Dermis microvascular lymphatic vessel endothelial cell (primary cell): ENCODE data around the gene SLC4A2. TPM values are rescaled to one million over a fixed set of nuclear protein-coding genes. Genes with fewer than 3 reads are reported as not detected.

Experiments used
- total RNA-seq: library from RNA; depleted of rRNA; stranded (reverse); fragments of >200 nt; gene quantifications from 2 replicates; pipeline ENCODE4 v1.2.1, GENCODE V29; 2014

The SLC4A2 gene
- total RNA-seq, 1 donor from 2014 or later, result 41.3 TPM

Other genes starting within 250 kb of the SLC4A2 start
- gene AOC1, start 207.1 kb upstream of the SLC4A2 start, total RNA-seq, result not detected in 2 replicates
- gene KCNH2, start 81.3 kb upstream of the SLC4A2 start, total RNA-seq, result 0.13 TPM in 1 of 2 replicates, not detected in the other
- 28.4 and 31.6 TPM in 2 replicates for gene NOS3, start 68.6 kb upstream of the SLC4A2 start, total RNA-seq
- under 0.01 and 0.13 TPM in 2 replicates for gene ATG9B, start 35.1 kb upstream of the SLC4A2 start, total RNA-seq
- gene ABCB8, start 31.1 kb upstream of the SLC4A2 start, total RNA-seq, result 13.9 and 14.0 TPM in 2 replicates
- under 0.01 and 0.13 TPM in 2 replicates for gene ASIC3, start 11.1 kb upstream of the SLC4A2 start, total RNA-seq
- gene CDK5, start 1.7 kb upstream of the SLC4A2 start, total RNA-seq, result 14.7 and 17.3 TPM in 2 replicates
- gene FASTK, start 21.2 kb downstream of the SLC4A2 start, total RNA-seq, result 43.9 and 49.3 TPM in 2 replicates
- gene TMUB1, start 23.9 kb downstream of the SLC4A2 start, total RNA-seq, result 14.8 and 16.7 TPM in 2 replicates
- gene AGAP3, start 26.9 kb downstream of the SLC4A2 start, total RNA-seq, result 43.8 and 69.4 TPM in 2 replicates
- not detected in 2 replicates for gene GBX1, start 108.1 kb downstream of the SLC4A2 start, total RNA-seq
- gene ASB10, start 127.7 kb downstream of the SLC4A2 start, total RNA-seq, result not detected in 2 replicates
- not detected in 2 replicates for gene H2BK1, start 150.9 kb downstream of the SLC4A2 start, total RNA-seq
- gene ABCF2, start 167.6 kb downstream of the SLC4A2 start, total RNA-seq, result 44.5 and 48.0 TPM in 2 replicates
- gene CHPF2, start 172.9 kb downstream of the SLC4A2 start, total RNA-seq, result 29.4 and 45.1 TPM in 2 replicates
- gene SMARCD3, start 189.1 kb downstream of the SLC4A2 start, total RNA-seq, result 1.8 and 3.2 TPM in 2 replicates